Activated CD8-positive, alpha-beta T cell treated with anti-CD3 and anti-CD28 coated beads for 36 hours (primary cell): Measurements from ENCODE around the gene CRAT. TPM values are rescaled to one million over a fixed set of nuclear protein-coding genes. Genes with fewer than 3 reads are reported as not detected.

Experiments
- ATAC-seq: fragments of 200-7000 bp; cut with Tn5 transposase; one replicate; pipeline ENCODE4 v1.10.0; 2021; ENCODE audit warnings: mild to moderate bottlenecking, moderate library complexity
- CTCF ChIA-PET: fragments of 350-600 bp; sonication (Branson Sonifier 250); formaldehyde crosslinking; loops from one replicate; lab custom pipeline; 2021; ENCODE audit warnings: antibody characterized with exemption; lab: Charles Lee
- POLR2A ChIA-PET: fragments of 350-600 bp; sonication (Branson Sonifier 250); formaldehyde crosslinking; loops from one replicate; lab custom pipeline; 2021; ENCODE audit warnings: antibody characterized with exemption; lab: Charles Lee
- DNase-seq: peaks from one replicate; pipeline ENCODE4 v3.0.0-alpha.2; 2020
- H3K27ac Mint-ChIP-seq: one replicate; pipeline ENCODE4 v1.8.0; 2021; ENCODE audit warnings: mild to moderate bottlenecking, mixed read lengths
- H3K27me3 Mint-ChIP-seq: one replicate; pipeline ENCODE4 v1.8.0; 2021; ENCODE audit warnings: mixed read lengths
- H3K36me3 Mint-ChIP-seq: one replicate; pipeline ENCODE4 v1.8.0; 2021; ENCODE audit warnings: low read depth, mixed read lengths
- H3K4me1 Mint-ChIP-seq: one replicate; pipeline ENCODE4 v1.8.0; 2021; ENCODE audit warnings: low read depth, mixed read lengths
- H3K4me3 Mint-ChIP-seq: one replicate; pipeline ENCODE4 v1.8.0; 2021; ENCODE audit warnings: mild to moderate bottlenecking, moderate library complexity, mixed read lengths
- H3K9me3 Mint-ChIP-seq: one replicate; pipeline ENCODE4 v1.8.0; 2021; ENCODE audit warnings: mixed read lengths
- intact Hi-C: fragments of 100-400 bp; cut with micrococcal nuclease; formaldehyde crosslinking; loops from one replicate; pipeline ENCODE4 v1.10.0; 2022
- total RNA-seq, 2 experiments: library from RNA; stranded (reverse); gene quantifications; one replicate each; pipeline ENCODE4 v1.2.3, GENCODE V29; 2021
- TF ChIP-seq, protein P1 (sequence below): fragments of 200-600 bp; IDR thresholded peaks from one replicate; pipeline ENCODE4 v1.8.0; 2022; ENCODE audit warnings: antibody characterized with exemption, mild to moderate bottlenecking

The CRAT gene
- total RNA-seq, 2 experiments from 2014 or later, result 11.8 to 12.7 TPM

DNA sequence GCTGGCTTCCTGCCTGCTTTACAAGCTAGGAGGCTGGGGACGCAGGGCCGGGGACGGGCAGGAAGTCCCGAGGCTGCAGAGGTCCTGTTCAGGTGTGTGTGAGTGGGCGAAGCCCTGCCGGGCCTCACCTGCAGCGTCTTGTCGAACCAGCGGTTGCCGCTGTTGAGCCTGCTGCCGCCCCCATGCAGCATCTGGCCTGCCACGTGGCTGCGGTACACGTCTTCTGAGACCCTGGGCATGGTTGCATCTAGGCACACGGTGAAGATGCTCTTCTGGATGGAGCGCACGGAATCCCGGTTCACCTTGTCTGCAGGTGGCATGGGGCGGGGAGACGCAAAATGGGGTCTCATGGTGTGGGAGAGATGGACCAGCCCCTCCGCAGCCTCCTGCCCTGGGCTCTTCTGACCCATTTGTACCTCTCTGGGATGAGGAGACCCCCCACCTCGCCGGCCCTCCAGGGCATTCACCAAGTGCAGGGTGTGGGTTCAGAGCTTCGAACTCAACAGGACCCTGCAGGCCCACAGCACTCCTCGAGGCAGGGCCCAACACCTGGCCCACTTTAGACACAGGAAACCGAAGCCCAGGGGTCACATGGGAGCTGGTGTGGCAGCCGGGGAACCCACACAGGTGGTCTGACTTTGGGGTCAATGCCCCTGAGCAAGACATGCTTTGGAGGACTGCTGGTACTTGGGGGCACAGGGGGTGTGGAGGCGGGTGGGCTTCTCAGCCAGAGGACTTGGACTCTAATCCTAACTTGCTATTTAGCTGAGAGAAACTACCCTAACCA lies 10.0 kb downstream of the CRAT start:
- Mint-ChIP-seq H3K36me3 (no peaks in the 10 kb centered on the region), H3K4me1 (no peaks in the 10 kb centered on the region), H3K4me3 (no peak overlapping the region), H3K27ac (no peak overlapping the region), H3K9me3 (no peaks in the 10 kb centered on the region), H3K27me3 (no peaks in the 10 kb centered on the region)
- CTCF ChIA-PET, result no interaction called here
- DNase-seq, result no peak
- POLR2A ChIA-PET, result no interaction called here
- intact Hi-C loops, result no loop called here
- no peak for ATAC-seq
- TF ChIP-seq, protein P1, sequence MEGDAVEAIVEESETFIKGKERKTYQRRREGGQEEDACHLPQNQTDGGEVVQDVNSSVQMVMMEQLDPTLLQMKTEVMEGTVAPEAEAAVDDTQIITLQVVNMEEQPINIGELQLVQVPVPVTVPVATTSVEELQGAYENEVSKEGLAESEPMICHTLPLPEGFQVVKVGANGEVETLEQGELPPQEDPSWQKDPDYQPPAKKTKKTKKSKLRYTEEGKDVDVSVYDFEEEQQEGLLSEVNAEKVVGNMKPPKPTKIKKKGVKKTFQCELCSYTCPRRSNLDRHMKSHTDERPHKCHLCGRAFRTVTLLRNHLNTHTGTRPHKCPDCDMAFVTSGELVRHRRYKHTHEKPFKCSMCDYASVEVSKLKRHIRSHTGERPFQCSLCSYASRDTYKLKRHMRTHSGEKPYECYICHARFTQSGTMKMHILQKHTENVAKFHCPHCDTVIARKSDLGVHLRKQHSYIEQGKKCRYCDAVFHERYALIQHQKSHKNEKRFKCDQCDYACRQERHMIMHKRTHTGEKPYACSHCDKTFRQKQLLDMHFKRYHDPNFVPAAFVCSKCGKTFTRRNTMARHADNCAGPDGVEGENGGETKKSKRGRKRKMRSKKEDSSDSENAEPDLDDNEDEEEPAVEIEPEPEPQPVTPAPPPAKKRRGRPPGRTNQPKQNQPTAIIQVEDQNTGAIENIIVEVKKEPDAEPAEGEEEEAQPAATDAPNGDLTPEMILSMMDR, result no peak

DNA sequence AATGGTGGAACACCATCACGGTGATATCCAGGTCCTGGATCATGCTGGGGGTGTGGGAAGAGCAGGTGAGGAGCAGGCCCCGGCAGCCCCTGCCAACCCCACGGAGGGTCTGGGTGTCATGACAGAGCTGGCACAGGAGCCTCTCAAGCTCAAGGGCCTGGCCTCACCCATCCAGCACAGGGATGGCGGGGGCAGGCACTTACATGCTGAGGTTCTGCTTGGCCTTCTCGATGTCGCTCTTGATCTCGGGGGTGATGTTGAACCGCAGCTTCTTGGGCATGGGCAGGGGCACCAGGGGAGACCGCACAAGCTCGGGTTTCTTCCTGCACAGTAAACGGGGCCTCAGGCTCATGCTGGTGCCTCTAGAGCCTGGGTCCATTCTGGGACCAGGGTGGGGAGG lies 12.3 kb downstream of the CRAT start:
- DNase-seq, result no peak
- Mint-ChIP-seq H3K4me1 (no peaks in the 10 kb centered on the region), H3K27me3 (no peaks in the 10 kb centered on the region), H3K9me3 (no peaks in the 10 kb centered on the region), H3K27ac (no peak overlapping the region), H3K4me3 (no peak overlapping the region), H3K36me3 (no peaks in the 10 kb centered on the region)
- no peak for ATAC-seq
- intact Hi-C loops, result no loop called here
- TF ChIP-seq, protein P1, result no peak
- ChIA-PET POLR2A (interaction anchor here (1.2 to 1.8 kb wide), 2 partner anchors 10 to 15 kb away, joined by 4 to 6 read pairs; no protein-coding TSS in a partner anchor), CTCF (interaction anchor here (0.8 kb wide), 1 partner anchor 11 kb away, joined by 3 read pairs; no protein-coding TSS in a partner anchor)

DNA sequence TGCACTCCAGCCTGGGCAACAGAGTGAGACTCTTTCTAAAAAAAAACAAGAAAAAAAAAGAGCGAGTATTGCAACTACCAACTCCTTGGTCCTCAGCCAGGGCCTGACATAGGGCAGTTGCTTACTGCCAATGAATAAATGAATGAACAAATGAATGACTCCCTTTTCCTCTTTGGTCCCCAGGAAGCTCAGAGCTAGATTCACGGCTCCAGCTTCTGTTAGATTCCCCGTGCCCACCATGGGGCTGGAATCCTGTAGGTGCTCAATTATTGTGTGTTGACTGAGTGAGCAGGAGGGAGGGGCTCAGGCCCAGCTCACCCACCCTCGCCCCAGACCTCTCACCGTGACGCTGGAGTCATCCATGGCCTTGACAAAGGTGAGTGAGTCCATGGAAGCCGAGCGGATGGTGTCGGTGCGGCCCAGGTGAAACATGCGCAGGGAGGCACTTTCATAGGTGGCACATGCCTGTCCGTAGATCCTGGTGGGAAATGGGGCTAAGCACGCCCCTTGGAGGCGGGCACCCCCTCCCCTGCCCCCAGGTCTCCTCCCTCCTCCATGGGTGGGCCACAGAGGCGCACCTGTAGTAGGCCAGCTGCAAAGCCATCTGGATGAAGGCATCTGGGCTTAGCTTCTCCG lies 12.8 kb downstream of the CRAT start:
- H3K27ac Mint-ChIP-seq, result no peak overlapping the region
- H3K27me3 Mint-ChIP-seq, result no peaks in the 10 kb centered on the region
- ChIA-PET POLR2A (interaction anchor here (1.2 to 1.8 kb wide), 2 partner anchors 10 to 16 kb away, joined by 4 to 6 read pairs; no protein-coding TSS in a partner anchor), CTCF (interaction anchor here (0.8 kb wide), 1 partner anchor 11 kb away, joined by 3 read pairs; no protein-coding TSS in a partner anchor)
- TF ChIP-seq, protein P1, result no peak
- intact Hi-C loops, result no loop called here
- no peaks in the 10 kb centered on the region for H3K9me3 Mint-ChIP-seq
- H3K4me3 Mint-ChIP-seq, result no peak overlapping the region
- no peaks in the 10 kb centered on the region for H3K36me3 Mint-ChIP-seq
- no peak for DNase-seq
- H3K4me1 Mint-ChIP-seq, result no peaks in the 10 kb centered on the region
- no peak for ATAC-seq

GRCh38 chr9:129095908-129096307 lies 14.7 kb downstream of the CRAT start:
- TF ChIP-seq, protein P1, result no peak

More at GRCh38 chr9:129095908-129096307, 14.7 kb downstream of the CRAT start:
- H3K4me3 Mint-ChIP-seq, result no peak overlapping the region
- no peak overlapping the region for H3K27ac Mint-ChIP-seq
- ChIA-PET CTCF (interaction anchor here (0.7 kb wide), 1 partner anchor 36 kb away, joined by 4 read pairs; no protein-coding TSS in a partner anchor), POLR2A (interaction anchor here (1.3 to 1.6 kb wide), 2 partner anchors 15 to 27 kb away, joined by 4 read pairs; partner anchors contain the start of gene DOLPP1)
- H3K27me3 Mint-ChIP-seq, result no peaks in the 10 kb centered on the region
- no peaks in the 10 kb centered on the region for H3K4me1 Mint-ChIP-seq
- intact Hi-C loops, result no loop called here
- DNase-seq (no peak), ATAC-seq (no peak)
- H3K36me3 Mint-ChIP-seq, result no peaks in the 10 kb centered on the region
- H3K9me3 Mint-ChIP-seq, result no peaks in the 10 kb centered on the region
